ENCODE data around the gene AGPAT1.

AGPAT1 gene

GRCh38 chr6:32203426-32204267, 27.8 kb upstream of the AGPAT1 start:
- TF ChIP-seq POLR2AphosphoS5 (IDR thresholded peaks at IDR 0.05; ENCODE audit: borderline replicate concordance, low read depth, low read length), result no peak
- TF ChIP-seq FOXP2 (optimal IDR thresholded peaks at IDR 0.05; ENCODE audit: control extremely low read depth, extremely low read length, insufficient read depth), result no peak
- TF ChIP-seq EZH2 (IDR thresholded peaks at IDR 0.05), result no peak
- H3K9ac ChIP-seq (ENCODE audit: insufficient read length), result no peak overlapping the region
- peak overlapping the region; percentile 64 for H3K4me3 ChIP-seq
- peak; percentile 40 for DNase-seq (ENCODE audit: low read depth, low spot score)
- no peaks in the 10 kb centered on the region for H3K9me3 ChIP-seq (ENCODE audit: low read depth, low read length)
- peak overlapping the region; percentile 96 for H3K27ac ChIP-seq
- no peaks in the 10 kb centered on the region for H3K36me3 ChIP-seq (ENCODE audit: insufficient read depth, low read length)

DNA sequence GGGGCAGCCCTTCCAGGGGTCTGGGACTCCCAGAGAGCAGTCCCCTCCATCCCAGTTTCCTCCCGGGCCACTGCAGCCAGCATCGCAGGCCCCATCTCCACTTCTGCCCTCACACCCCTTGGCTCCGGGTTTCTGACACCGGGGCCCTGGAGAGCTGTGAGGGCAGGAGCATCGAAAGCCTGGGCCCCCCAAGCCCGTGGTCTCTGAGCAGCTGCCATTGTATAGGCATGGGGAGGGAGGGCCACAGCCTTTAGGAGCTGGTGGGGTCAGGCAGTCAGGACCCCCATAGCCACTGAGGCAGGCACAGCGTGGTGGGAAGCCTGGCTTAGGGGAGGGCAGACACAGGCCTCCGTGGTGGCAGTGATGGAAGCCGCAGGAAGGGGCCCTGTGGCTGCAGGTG, 26.3 kb upstream of the AGPAT1 start:
- H3K36me3 ChIP-seq (ENCODE audit: insufficient read depth, low read length), result no peaks in the 10 kb centered on the region
- no peaks in the 10 kb centered on the region for H3K9me3 ChIP-seq (ENCODE audit: low read depth, low read length)
- no peak for DNase-seq (ENCODE audit: low read depth, low spot score)
- no peak overlapping the region for H3K4me3 ChIP-seq
- no peak overlapping the region for H3K9ac ChIP-seq (ENCODE audit: insufficient read length)
- H3K27ac ChIP-seq, result peak overlapping the region; percentile 96
- TF ChIP-seq EZH2 (IDR thresholded peaks at IDR 0.05), result no peak
- no peak for TF ChIP-seq POLR2AphosphoS5 (IDR thresholded peaks at IDR 0.05; ENCODE audit: borderline replicate concordance, low read depth, low read length)
- TF ChIP-seq FOXP2 (optimal IDR thresholded peaks at IDR 0.05; ENCODE audit: control extremely low read depth, extremely low read length, insufficient read depth), result no peak

DNA sequence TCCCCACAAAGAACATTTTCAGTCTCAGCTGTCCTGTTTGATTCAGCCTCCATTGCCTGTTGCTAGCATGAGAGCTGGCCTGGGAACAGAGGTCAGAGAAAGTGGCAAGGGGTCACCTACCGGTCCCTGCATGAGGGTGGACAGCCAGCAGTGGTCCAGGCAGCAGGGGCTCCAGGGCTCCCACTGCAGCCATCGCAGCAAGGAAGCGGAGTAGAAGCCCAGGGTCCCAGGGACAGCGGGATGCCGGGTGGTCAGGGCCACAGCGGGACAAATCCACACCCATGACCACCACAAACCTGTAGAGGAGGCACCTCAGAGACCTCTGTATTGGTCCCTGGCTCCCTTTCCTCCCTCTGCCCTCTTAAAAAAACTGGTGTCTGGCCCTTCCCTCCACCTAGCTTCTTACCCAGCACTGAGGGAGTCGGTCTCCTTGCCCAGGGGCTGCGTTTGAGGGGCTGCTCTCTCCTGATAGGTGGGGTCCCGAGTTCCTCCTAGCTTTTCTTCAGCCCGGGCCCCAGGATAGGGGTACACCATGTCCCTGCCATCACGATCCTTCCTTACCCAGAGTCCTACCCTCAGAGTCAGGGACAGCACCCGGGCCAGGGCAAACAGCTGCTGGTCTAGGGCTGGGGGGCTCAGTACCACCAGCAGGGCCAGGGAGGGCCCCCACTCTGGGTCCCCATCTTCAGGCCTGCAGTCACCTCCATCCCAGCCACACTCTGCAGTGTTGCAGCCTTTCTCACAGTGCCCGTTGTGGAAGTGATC, 25.0 kb upstream of the AGPAT1 start:
- no peak for TF ChIP-seq EZH2 (IDR thresholded peaks at IDR 0.05)
- TF ChIP-seq FOXP2 (optimal IDR thresholded peaks at IDR 0.05; ENCODE audit: control extremely low read depth, extremely low read length, insufficient read depth), result no peak
- TF ChIP-seq POLR2AphosphoS5 (IDR thresholded peaks at IDR 0.05; ENCODE audit: borderline replicate concordance, low read depth, low read length), result no peak
- H3K9ac ChIP-seq (ENCODE audit: insufficient read length), result no peak overlapping the region
- H3K27ac ChIP-seq, result peak overlapping the region; percentile 96; the same call in 1 of the 2 replicates
- no peaks in the 10 kb centered on the region for H3K9me3 ChIP-seq (ENCODE audit: low read depth, low read length)
- DNase-seq (ENCODE audit: low read depth, low spot score), result no peak
- H3K4me3 ChIP-seq, result no peak overlapping the region
- no peaks in the 10 kb centered on the region for H3K36me3 ChIP-seq (ENCODE audit: insufficient read depth, low read length)

- Histone ChIP-seq H3K4me3 (no peak overlapping the region), H3K9me3 (ENCODE audit: low read depth, low read length) (no peaks in the 10 kb centered on the region), H3K9ac (ENCODE audit: insufficient read length) (no peak overlapping the region), H3K27ac (no peak overlapping the region), H3K36me3 (ENCODE audit: insufficient read depth, low read length) (no peaks in the 10 kb centered on the region)
- DNase-seq (ENCODE audit: low read depth, low spot score), result no peak
- no peak for TF ChIP-seq EZH2 (IDR thresholded peaks at IDR 0.05)
- no peak for TF ChIP-seq POLR2AphosphoS5 (IDR thresholded peaks at IDR 0.05; ENCODE audit: borderline replicate concordance, low read depth, low read length)
- TF ChIP-seq FOXP2 (optimal IDR thresholded peaks at IDR 0.05; ENCODE audit: control extremely low read depth, extremely low read length, insufficient read depth), result no peak
Measured at GRCh38 chr6:32198866-32199265, 23.0 kb upstream of the AGPAT1 start.

- Histone ChIP-seq H3K4me3 (no peak overlapping the region), H3K27ac (no peak overlapping the region), H3K9ac (ENCODE audit: insufficient read length) (no peak overlapping the region), H3K36me3 (ENCODE audit: insufficient read depth, low read length) (no peaks in the 10 kb centered on the region), H3K9me3 (ENCODE audit: low read depth, low read length) (no peaks in the 10 kb centered on the region)
- TF ChIP-seq FOXP2 (optimal IDR thresholded peaks at IDR 0.05; ENCODE audit: control extremely low read depth, extremely low read length, insufficient read depth), result no peak
- no peak for DNase-seq (ENCODE audit: low read depth, low spot score)
Measured at GRCh38 chr6:32198345-32198696, 22.4 kb upstream of the AGPAT1 start.

- no peak for TF ChIP-seq POLR2AphosphoS5 (IDR thresholded peaks at IDR 0.05; ENCODE audit: borderline replicate concordance, low read depth, low read length)
- no peak for TF ChIP-seq FOXP2 (optimal IDR thresholded peaks at IDR 0.05; ENCODE audit: control extremely low read depth, extremely low read length, insufficient read depth)
- TF ChIP-seq EZH2 (IDR thresholded peaks at IDR 0.05), result no peak
- no peaks in the 10 kb centered on the region for H3K36me3 ChIP-seq (ENCODE audit: insufficient read depth, low read length)
- H3K27ac ChIP-seq, result peak overlapping the region; percentile 77
- no peak for DNase-seq (ENCODE audit: low read depth, low spot score)
- H3K9me3 ChIP-seq (ENCODE audit: low read depth, low read length), result no peaks in the 10 kb centered on the region
- H3K9ac ChIP-seq (ENCODE audit: insufficient read length), result peak overlapping the region; percentile 20
- H3K4me3 ChIP-seq, result peak overlapping the region; percentile 87
Measured at GRCh38 chr6:32196682-32197616, 21.1 kb upstream of the AGPAT1 start.

- DNase-seq (ENCODE audit: low read depth, low spot score), result no peak
- H3K36me3 ChIP-seq (ENCODE audit: insufficient read depth, low read length), result no peaks in the 10 kb centered on the region
- peak overlapping the region; percentile 87 for H3K4me3 ChIP-seq
- H3K27ac ChIP-seq, result peak overlapping the region; percentile 90
- H3K9me3 ChIP-seq (ENCODE audit: low read depth, low read length), result no peaks in the 10 kb centered on the region
- H3K9ac ChIP-seq (ENCODE audit: insufficient read length), result peak overlapping the region; percentile 87
- TF ChIP-seq FOXP2 (optimal IDR thresholded peaks at IDR 0.05; ENCODE audit: control extremely low read depth, extremely low read length, insufficient read depth) (peak; percentile 14), POLR2AphosphoS5 (IDR thresholded peaks at IDR 0.05; ENCODE audit: borderline replicate concordance, low read depth, low read length) (peak; percentile 83; the same call in 1 of the 2 replicates), EZH2 (IDR thresholded peaks at IDR 0.05) (no peak)
Measured at GRCh38 chr6:32195902-32196681, 20.2 kb upstream of the AGPAT1 start.
